Measurements from ENCODE around the gene ZSWIM4. TPM values are rescaled to one million over a fixed set of nuclear protein-coding genes. Genes with fewer than 3 reads are reported as not detected.

The ZSWIM4 gene
- total RNA-seq, 4 donors from 2014 or later, result 1.6 to 9.1 (median 5.8) TPM

DNA sequence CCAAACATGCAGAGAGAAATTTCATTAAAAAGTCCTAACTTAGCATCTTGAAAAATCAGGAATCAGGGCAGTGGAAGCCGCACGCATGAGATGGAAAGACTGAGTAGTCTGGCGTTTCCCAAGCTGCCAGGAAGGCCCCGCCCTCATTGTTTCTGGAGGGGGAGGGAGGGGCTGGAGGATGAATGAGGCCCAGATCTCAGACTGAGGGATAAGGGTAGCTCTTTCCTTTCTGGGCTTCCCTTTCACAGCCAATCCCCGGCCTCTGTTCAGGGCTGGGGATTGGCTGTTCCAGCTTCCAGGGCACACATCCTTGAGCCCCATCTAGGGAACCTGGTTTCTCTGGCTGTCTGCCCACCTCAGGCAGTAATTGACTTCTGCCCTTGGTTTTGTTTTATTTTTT is 13.7 kb upstream of the ZSWIM4 start:
- H3K36me3 ChIP-seq, result peaks cover 0 to 20% (median 0%) of the 10 kb centered on the region in 3 donors
- no peaks in the 10 kb centered on the region for H3K9me3 ChIP-seq
- TF ChIP-seq, protein P1, sequence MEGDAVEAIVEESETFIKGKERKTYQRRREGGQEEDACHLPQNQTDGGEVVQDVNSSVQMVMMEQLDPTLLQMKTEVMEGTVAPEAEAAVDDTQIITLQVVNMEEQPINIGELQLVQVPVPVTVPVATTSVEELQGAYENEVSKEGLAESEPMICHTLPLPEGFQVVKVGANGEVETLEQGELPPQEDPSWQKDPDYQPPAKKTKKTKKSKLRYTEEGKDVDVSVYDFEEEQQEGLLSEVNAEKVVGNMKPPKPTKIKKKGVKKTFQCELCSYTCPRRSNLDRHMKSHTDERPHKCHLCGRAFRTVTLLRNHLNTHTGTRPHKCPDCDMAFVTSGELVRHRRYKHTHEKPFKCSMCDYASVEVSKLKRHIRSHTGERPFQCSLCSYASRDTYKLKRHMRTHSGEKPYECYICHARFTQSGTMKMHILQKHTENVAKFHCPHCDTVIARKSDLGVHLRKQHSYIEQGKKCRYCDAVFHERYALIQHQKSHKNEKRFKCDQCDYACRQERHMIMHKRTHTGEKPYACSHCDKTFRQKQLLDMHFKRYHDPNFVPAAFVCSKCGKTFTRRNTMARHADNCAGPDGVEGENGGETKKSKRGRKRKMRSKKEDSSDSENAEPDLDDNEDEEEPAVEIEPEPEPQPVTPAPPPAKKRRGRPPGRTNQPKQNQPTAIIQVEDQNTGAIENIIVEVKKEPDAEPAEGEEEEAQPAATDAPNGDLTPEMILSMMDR (IDR thresholded peaks at IDR 0.05), result no peak
- no peak for TF ChIP-seq POLR2A (IDR thresholded peaks at IDR 0.05)
- H3K4me3 ChIP-seq, result no peak overlapping the region
- no peaks in the 10 kb centered on the region for H3K27me3 ChIP-seq
- DNase-seq, result peak in 2 of 3 donors; percentile 37 to 70
- peak overlapping the region in 2 of 4 donors; percentile 29 to 55 for H3K27ac ChIP-seq
- H3K4me1 ChIP-seq, result peaks cover 0 to 20% (median 5%) of the 10 kb centered on the region in 4 donors

DNA sequence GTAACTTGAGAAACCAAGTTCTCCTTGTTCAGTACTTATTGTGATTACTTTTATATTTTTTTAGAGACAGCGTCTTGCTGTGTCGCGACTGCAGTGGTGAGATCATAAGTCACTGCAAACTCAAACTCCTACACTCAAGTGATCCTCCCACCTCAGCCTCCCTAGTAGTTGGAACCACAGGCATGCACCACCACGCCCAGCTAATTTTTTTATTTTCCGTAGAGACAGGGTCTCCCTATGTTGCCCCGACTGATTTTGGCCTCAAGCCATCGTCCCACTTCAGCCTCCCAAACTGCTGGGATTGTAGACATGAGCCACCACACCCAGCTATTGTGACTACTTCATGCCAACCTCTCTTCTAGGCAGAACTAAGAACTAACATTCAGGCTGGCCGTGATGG is 12.7 kb upstream of the ZSWIM4 start:
- Histone ChIP-seq H3K9me3 (no peaks in the 10 kb centered on the region), H3K36me3 (peaks cover 0 to 15% (median 0%) of the 10 kb centered on the region in 3 donors), H3K4me3 (no peak overlapping the region), H3K4me1 (peaks cover 0 to 20% (median 11%) of the 10 kb centered on the region in 4 donors), H3K27ac (peak overlapping the region in 1 of 4 donors; percentile 27), H3K27me3 (no peaks in the 10 kb centered on the region)
- DNase-seq, result no peak
- TF ChIP-seq, protein P1 (IDR thresholded peaks at IDR 0.05), result no peak

DNA sequence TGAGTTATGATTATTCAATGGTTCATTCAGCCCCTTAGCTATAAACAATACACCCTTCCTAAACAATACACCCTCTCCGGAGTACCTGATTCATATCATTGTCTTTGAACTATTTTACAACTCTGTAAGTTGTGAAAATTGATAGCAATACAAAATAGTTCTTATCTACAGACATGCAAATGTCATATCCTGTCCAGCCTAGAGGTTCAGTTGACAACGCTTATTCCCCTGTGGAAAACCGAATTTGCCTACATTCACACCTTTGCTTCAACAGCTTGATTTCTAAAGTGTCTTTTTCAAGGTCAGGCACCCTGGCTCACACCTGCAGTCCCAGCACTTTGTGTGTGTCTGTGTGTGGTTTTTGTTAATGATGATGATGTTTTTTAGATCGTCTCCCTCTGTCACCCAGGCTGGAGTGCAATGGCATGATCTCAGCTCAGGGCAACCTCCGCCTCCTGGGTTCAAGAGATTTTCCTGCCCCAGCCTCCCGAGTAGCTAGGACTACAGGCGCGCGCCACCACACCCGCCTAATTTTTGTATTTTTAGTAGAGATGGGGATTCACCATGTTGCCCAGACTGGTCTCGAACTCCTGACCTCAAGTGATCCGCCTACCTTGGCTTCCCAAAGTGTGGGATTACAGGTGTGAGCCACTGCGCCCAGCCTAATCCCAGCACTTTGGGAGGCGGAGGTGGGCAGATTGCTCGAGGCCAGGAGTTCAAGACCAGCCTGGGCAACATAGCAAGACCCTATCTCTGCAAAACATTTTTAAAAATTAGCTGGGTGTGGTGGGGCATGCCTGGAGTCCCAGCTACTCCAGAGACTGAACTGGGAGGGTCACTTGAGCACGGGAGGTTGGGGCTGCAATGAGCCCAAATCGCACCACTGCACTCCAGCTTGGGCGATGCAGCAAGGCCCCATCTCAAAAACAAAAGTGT is 11.4 kb upstream of the ZSWIM4 start:
- no peak for DNase-seq
- Histone ChIP-seq H3K4me3 (no peak overlapping the region), H3K9me3 (no peaks in the 10 kb centered on the region), H3K36me3 (peaks cover 0 to 2% (median 0%) of the 10 kb centered on the region in 3 donors), H3K27ac (peak overlapping the region in 1 of 4 donors; percentile 27), H3K27me3 (no peaks in the 10 kb centered on the region), H3K4me1 (peaks cover 0 to 28% (median 18%) of the 10 kb centered on the region in 4 donors)
- no peak for TF ChIP-seq POLR2A (IDR thresholded peaks at IDR 0.05)
- TF ChIP-seq, protein P1 (IDR thresholded peaks at IDR 0.05), result no peak

DNA sequence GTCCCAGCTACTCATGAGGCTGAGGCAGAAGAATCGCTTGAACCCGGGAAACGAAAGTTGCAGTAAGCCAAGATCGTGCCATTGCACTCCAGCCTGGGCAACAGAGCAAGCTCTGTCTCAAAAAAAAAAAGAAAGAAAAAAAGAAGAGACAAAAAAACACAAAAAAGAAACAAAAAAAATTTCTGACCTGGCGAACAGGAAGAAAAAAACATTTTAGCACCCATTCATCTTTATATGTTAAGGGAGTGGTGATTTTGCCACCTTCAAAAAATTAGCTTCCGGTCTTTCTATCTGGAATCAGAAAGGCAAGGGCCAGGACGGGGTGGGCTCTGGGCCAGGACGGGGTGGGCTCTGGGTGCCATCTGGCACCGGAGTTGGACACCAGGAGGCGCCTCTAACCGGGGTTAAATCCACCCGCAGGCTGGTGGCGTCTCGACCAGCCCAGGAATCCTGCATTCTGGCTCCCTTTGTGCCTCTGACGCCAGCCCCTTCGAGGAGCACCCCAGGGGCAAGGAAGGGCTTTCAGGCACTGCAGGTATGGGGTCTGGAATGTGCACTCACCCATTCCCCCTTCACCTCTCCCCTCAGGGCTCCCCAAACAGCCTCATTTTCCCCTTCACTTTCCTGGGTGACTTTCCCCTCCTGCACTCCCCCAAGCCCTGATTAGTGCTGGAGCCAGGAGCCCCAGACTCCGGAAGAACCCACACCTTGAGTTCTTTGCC is 10.4 kb upstream of the ZSWIM4 start:
- Histone ChIP-seq H3K9me3 (no peaks in the 10 kb centered on the region), H3K27me3 (no peaks in the 10 kb centered on the region), H3K27ac (peak overlapping the region in 1 of 4 donors; percentile 47), H3K4me3 (peak overlapping the region in 1 of 4 donors; percentile 15), H3K4me1 (peaks cover 0 to 36% (median 22%) of the 10 kb centered on the region in 4 donors), H3K36me3 (no peaks in the 10 kb centered on the region)
- peak; percentile 71 to 88 (median 83) for DNase-seq
- no peak for TF ChIP-seq POLR2A (IDR thresholded peaks at IDR 0.05)
- TF ChIP-seq, protein P1 (IDR thresholded peaks at IDR 0.05), result peak; percentile 41 to 71 (median 70)

DNA sequence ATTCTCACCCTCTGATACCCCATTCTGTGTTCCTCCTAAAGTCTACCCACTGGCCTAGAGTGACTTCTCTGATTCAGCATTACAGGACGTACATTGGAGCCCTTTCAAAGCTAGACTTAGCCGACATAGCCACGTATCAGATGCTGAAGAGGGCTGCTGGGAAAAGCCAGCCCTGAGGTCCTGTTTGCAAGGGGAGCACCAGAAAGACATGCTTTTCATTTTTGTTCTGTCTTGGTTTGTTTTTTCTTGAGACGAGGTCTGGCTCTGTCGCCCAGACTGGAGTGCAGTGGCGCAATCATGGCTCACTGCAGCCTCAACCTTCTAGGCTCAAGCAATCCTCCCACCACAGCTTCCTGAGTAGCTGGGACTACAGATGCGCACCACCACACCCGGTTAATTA is 6.3 kb upstream of the ZSWIM4 start:
- DNase-seq, result peak in 2 of 3 donors; percentile 66 to 77
- Histone ChIP-seq H3K4me1 (peaks cover 0 to 23% (median 22%) of the 10 kb centered on the region in 4 donors), H3K27ac (peak overlapping the region; percentile 28 to 78 (median 61)), H3K9me3 (no peaks in the 10 kb centered on the region), H3K36me3 (no peaks in the 10 kb centered on the region), H3K27me3 (no peaks in the 10 kb centered on the region), H3K4me3 (no peak overlapping the region)
- TF ChIP-seq POLR2A (IDR thresholded peaks at IDR 0.05), result no peak
- TF ChIP-seq, protein P1 (IDR thresholded peaks at IDR 0.05), result no peak
